GM12892 (cell line): ENCODE data around the gene TIMP3.

Source experiments
- DNase-seq: peaks from one replicate; pipeline ENCODE4 v3.0.0; 2011; ENCODE audit not compliant: insufficient read length
- FAIRE-seq: peaks from 2 replicates; lab custom pipeline; 2011; peaks lifted over from hg19 to GRCh38; lab: Jason Lieb, UNC
- POLR2A ChIP-seq: IDR thresholded peaks from 2 replicates; pipeline ENCODE4 v1.6.1; 2011; ENCODE audit warnings: low read depth, low read length, control low read depth
- POLR2AphosphoS5 ChIP-seq: IDR thresholded peaks from 2 replicates; pipeline ENCODE4 v1.6.1; 2011; ENCODE audit warnings: low read depth, low read length, control low read depth
- TAF1 ChIP-seq: IDR thresholded peaks from 2 replicates; pipeline ENCODE4 v1.6.1; 2011; ENCODE audit warnings: low read depth, mild to moderate bottlenecking, control low read depth, low read length, borderline replicate concordance

Gene TIMP3

DNA sequence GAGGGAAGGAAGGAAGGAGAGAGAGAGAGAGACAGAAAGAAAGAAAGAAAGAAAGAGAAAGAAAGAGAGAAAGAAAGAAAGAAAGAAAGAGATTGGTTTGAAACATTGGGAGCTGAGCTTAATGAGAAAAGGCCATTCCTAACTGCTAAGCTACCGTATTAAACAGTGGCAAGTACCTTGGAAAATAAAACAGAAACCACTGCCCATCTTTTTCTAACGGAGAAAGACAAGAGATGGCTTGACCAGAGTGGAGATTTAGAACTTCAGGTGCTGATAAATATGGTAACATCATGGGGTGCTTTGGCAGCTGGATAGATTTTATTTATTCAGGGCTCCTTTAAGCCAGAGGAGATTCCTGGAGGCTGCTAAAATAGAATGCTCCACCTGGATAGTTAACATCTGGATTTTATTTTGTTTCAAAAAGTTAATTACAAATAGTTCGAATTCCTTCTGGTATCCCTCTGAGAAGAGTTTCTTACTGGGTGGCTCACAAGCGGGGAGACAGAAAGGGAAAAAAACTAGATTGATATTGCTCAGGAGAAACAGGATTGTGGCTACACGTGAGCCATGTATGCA lies 12.9 kb downstream of the TIMP3 start:
- TF ChIP-seq TAF1: no peak
- no peak for TF ChIP-seq POLR2A
- no peak for TF ChIP-seq POLR2AphosphoS5

DNA sequence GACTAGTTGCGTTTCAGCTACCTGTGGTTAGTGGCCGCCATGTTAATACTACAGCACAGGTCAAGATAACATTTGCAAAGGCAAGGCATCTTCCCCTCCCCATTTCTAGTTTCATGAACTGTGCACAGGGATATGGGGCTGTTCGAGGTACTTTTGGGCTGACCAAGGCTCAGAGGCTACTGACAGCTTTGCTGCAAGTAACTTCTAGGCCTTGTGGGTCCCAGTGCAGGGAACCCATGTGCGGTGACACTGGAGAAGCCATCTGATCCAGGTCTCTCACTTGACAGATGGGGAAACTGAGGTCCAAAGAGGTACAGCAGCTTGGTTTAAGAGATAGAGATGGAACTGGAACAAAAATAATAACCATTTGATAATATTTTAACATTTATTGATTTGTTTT lies 13.6 kb downstream of the TIMP3 start:
- no peak for TF ChIP-seq POLR2AphosphoS5
- no peak for TF ChIP-seq TAF1
- TF ChIP-seq POLR2A: no peak
- FAIRE-seq (no peak), DNase-seq (no peak)

More for the DNA sequence above, 12.9 kb downstream of the TIMP3 start:
- FAIRE-seq (no peak), DNase-seq (no peak)

GRCh38 chr22:32815943-32816342 lies 14.4 kb downstream of the TIMP3 start:
- no peak for FAIRE-seq
- no peak for TF ChIP-seq TAF1
- no peak for TF ChIP-seq POLR2AphosphoS5
- TF ChIP-seq POLR2A: no peak
- no peak for DNase-seq

GRCh38 chr22:32817137-32817730 lies 15.7 kb downstream of the TIMP3 start:
- FAIRE-seq (no peak), DNase-seq (no peak)
- TF ChIP-seq TAF1: no peak
- no peak for TF ChIP-seq POLR2A
- TF ChIP-seq POLR2AphosphoS5: no peak

- TF ChIP-seq POLR2AphosphoS5: no peak
- TF ChIP-seq TAF1: no peak
- TF ChIP-seq POLR2A: no peak
- FAIRE-seq: no peak
Measured at GRCh38 chr22:32818446-32819115, 17.1 kb downstream of the TIMP3 start.

GRCh38 chr22:32819120-32819519 lies 17.6 kb downstream of the TIMP3 start:
- DNase-seq (no peak), FAIRE-seq (no peak)
- no peak for TF ChIP-seq POLR2AphosphoS5
- no peak for TF ChIP-seq TAF1
- TF ChIP-seq POLR2A: no peak

More at GRCh38 chr22:32818446-32819115, 17.1 kb downstream of the TIMP3 start:
- no peak for DNase-seq

GRCh38 chr22:32820131-32821119 lies 18.9 kb downstream of the TIMP3 start:
- no peak for TF ChIP-seq TAF1
- no peak for TF ChIP-seq POLR2A
- no peak for TF ChIP-seq POLR2AphosphoS5
- DNase-seq (no peak), FAIRE-seq (no peak)

GRCh38 chr22:32822179-32822877 lies 20.8 kb downstream of the TIMP3 start:
- TF ChIP-seq POLR2AphosphoS5 (no peak), TAF1 (no peak), POLR2A (no peak)
- DNase-seq (no peak), FAIRE-seq (no peak)

- TF ChIP-seq TAF1 (no peak), POLR2A (no peak)
- no peak for FAIRE-seq
- DNase-seq: no peak
Measured at GRCh38 chr22:32823024-32823730, 21.7 kb downstream of the TIMP3 start.

DNA sequence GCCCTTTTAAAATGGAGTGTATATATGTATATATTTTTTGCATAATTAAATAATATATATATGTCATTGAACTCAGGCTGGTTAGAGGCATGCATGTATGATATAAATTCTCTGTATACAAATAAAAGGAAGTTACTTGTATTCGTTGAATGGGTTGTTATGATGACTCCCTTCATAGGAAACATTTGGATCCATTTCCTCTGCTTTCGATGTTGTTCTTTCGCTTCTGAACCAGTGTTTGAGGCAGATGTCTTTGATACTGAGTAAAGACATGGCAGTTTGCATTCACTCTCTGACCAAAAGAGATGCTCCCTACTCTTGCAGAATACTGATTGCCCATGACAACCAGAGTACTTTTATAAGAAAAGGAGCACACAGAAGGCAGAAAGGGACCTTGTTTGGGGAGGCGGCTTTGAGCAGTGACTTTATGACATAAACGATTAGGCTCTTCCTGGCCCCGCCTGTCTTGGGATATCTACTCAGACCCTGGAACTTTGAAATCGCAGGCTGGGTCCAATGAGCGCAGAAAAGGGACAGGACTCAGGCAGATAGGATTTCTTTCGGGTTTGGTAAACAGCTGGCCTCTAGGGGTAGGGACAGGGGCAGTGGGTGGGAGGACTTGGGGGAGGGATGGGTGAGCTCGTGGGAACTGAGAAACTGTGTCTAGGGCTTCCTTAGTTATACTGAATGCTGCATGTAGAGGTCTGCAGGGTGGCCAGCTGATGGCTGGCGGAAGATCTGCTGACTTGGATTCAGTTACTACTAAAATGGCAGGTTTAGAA lies 23.2 kb downstream of the TIMP3 start:
- TF ChIP-seq POLR2A: no peak
- TF ChIP-seq TAF1: no peak
- TF ChIP-seq POLR2AphosphoS5: no peak
- DNase-seq (no peak), FAIRE-seq (no peak)
